ENCODE measurements around the gene CD84. TPM values are rescaled to one million over a fixed set of nuclear protein-coding genes. Genes with fewer than 3 reads are reported as not detected.

Gene CD84
- total and polyA plus RNA-seq, 2 donors (not counting 1 experiment from before 2014, with no cell fraction given): 19.8 to 63.9 TPM

GRCh38 chr1:160605205-160605604, 25.9 kb upstream of the CD84 start:
- POLR2A ChIA-PET: no interaction called here
- no peak overlapping the region for H2AFZ ChIP-seq (ENCODE audit: insufficient read depth, low read depth, low read length, poor library complexity, severe bottlenecking)
- Mint-ChIP-seq H3K4me3 (peak overlapping the region; percentile 29), H3K9me3 (ENCODE audit: insufficient read depth) (peaks cover 10% of the 10 kb centered on the region), H3K4me1 (peaks cover 28% of the 10 kb centered on the region), H3K27ac (peak overlapping the region; percentile 89), H3K27me3 (no peaks in the 10 kb centered on the region)
- H4K20me1 ChIP-seq (ENCODE audit: control insufficient read depth, insufficient read depth, low read length, poor library complexity, severe bottlenecking): no peaks in the 10 kb centered on the region
- no peak overlapping the region for H3K4me2 ChIP-seq (replicated peaks; ENCODE audit: low read depth, low read length, poor library complexity, severe bottlenecking)
- DNase-seq: no peak
- H3K79me2 ChIP-seq (ENCODE audit: control insufficient read depth, insufficient read depth, low read length): peaks cover 8% of the 10 kb centered on the region
- peaks cover 20 to 28% of the 10 kb centered on the region in 2 donors for H3K4me1 ChIP-seq (ENCODE audit: control insufficient read depth in 2 of 2, insufficient read depth in 2 of 2, low read length in 2 of 2)
- peaks cover 4 to 13% (median 11%) of the 10 kb centered on the region in 3 donors for H3K9me3 ChIP-seq (ENCODE audit: control extremely low read depth in 1 of 3, control insufficient read depth in 2 of 3, insufficient read depth in 1 of 3, low read length in 2 of 3)
- H3K36me3 ChIP-seq (replicated peaks in 1 of 2; ENCODE audit: control extremely low read depth in 1 of 2, control insufficient read depth in 1 of 2, extremely low read depth in 1 of 2, insufficient read depth in 2 of 2, low read length in 1 of 2): peaks cover 0 to 26% of the 10 kb centered on the region in 2 experiments
- CTCF ChIA-PET: interaction anchor here (1.0 to 10.6 kb wide), 20 partner anchors 8 to 258 kb away, joined by 3 to 233 read pairs (median 8); partner anchors contain the start of gene SLAMF6
- no peaks in the 10 kb centered on the region for H3K27me3 ChIP-seq (replicated peaks in 1 of 4; ENCODE audit: control extremely low read depth in 1 of 4, control insufficient read depth in 3 of 4, insufficient read depth in 4 of 4, low read length in 3 of 4)
- whole genome bisulfite sequencing (ENCODE audit: insufficient coverage): 96% methylated on average over 2 of the region's 2 CpGs
- no peak overlapping the region for H3K9ac ChIP-seq (ENCODE audit: low read length)
- TF ChIP-seq EZH2 (IDR thresholded peaks at IDR 0.05; ENCODE audit: borderline replicate concordance, insufficient read depth, low read depth, low read length, poor library complexity, severe bottlenecking) (no peak), CTCF (IDR thresholded peaks at IDR 0.05) (no peak)
- no peak overlapping the region for H3K27ac ChIP-seq (ENCODE audit: low read length in 2 of 2)
- no peak for ATAC-seq (ENCODE audit: low read depth)
- intact Hi-C loops (cut with micrococcal nuclease): loop anchor here (5.0 kb wide), 2 partner anchors 118 to 263 kb away; partner anchors contain the start of genes COPA and NCSTN
- H3K4me3 ChIP-seq (ENCODE audit: control extremely low read depth in 1 of 5, extremely low read depth in 1 of 5, insufficient read depth in 1 of 5, low read depth in 2 of 5, low read length in 4 of 5): no peak overlapping the region

- POLR2A ChIA-PET: no interaction called here
Observed at GRCh38 chr1:160597705-160598104, 18.4 kb upstream of the CD84 start.

More at GRCh38 chr1:160597705-160598104, 18.4 kb upstream of the CD84 start:
- Histone ChIP-seq H4K20me1 (ENCODE audit: control insufficient read depth, insufficient read depth, low read length, poor library complexity, severe bottlenecking) (no peaks in the 10 kb centered on the region), H3K4me1 (ENCODE audit: control insufficient read depth in 2 of 2, insufficient read depth in 2 of 2, low read length in 2 of 2) (no peaks in the 10 kb centered on the region), H2AFZ (ENCODE audit: insufficient read depth, low read depth, low read length, poor library complexity, severe bottlenecking) (no peak overlapping the region), H3K27ac (ENCODE audit: low read length in 2 of 2) (no peak overlapping the region), H3K9me3 (ENCODE audit: control extremely low read depth in 1 of 3, control insufficient read depth in 2 of 3, insufficient read depth in 1 of 3, low read length in 2 of 3) (peaks cover 1 to 4% (median 3%) of the 10 kb centered on the region in 3 donors), H3K4me2 (replicated peaks; ENCODE audit: low read depth, low read length, poor library complexity, severe bottlenecking) (no peak overlapping the region), H3K79me2 (ENCODE audit: control insufficient read depth, insufficient read depth, low read length) (no peaks in the 10 kb centered on the region), H3K9ac (ENCODE audit: low read length) (no peak overlapping the region), H3K36me3 (replicated peaks in 1 of 2; ENCODE audit: control extremely low read depth in 1 of 2, control insufficient read depth in 1 of 2, extremely low read depth in 1 of 2, insufficient read depth in 2 of 2, low read length in 1 of 2) (no peaks in the 10 kb centered on the region), H3K27me3 (replicated peaks in 1 of 4; ENCODE audit: control extremely low read depth in 1 of 4, control insufficient read depth in 3 of 4, insufficient read depth in 4 of 4, low read length in 3 of 4) (no peaks in the 10 kb centered on the region), H3K4me3 (ENCODE audit: control extremely low read depth in 1 of 5, extremely low read depth in 1 of 5, insufficient read depth in 1 of 5, low read depth in 2 of 5, low read length in 4 of 5) (no peak overlapping the region)
- 94% methylated on average over 2 of the region's 2 CpGs for WGBS (ENCODE audit: insufficient coverage)
- peaks cover 11% of the 10 kb centered on the region for H3K9me3 Mint-ChIP-seq (ENCODE audit: insufficient read depth)
- no peak overlapping the region for H3K4me3 Mint-ChIP-seq
- TF ChIP-seq EZH2 (IDR thresholded peaks at IDR 0.05; ENCODE audit: borderline replicate concordance, insufficient read depth, low read depth, low read length, poor library complexity, severe bottlenecking): no peak
- TF ChIP-seq CTCF (IDR thresholded peaks at IDR 0.05): no peak
- no peak for ATAC-seq (ENCODE audit: low read depth)
- no peak overlapping the region for H3K27ac Mint-ChIP-seq
- H3K4me1 Mint-ChIP-seq: peaks cover 2% of the 10 kb centered on the region
- intact Hi-C loops (cut with micrococcal nuclease): no loop called here
- CTCF ChIA-PET: interaction anchor here (0.7 to 2.6 kb wide), 5 partner anchors 9 to 169 kb away, joined by 3 to 13 read pairs (median 3); no protein-coding TSS in a partner anchor
- no peak for DNase-seq
- H3K27me3 Mint-ChIP-seq: no peaks in the 10 kb centered on the region
